MM.1S (cell line): ENCODE data around the gene FMNL1.

Experiments used
- DNase-seq: peaks from one replicate; pipeline ENCODE4 v3.0.0-alpha.2; 2015
- H2AFZ ChIP-seq: fragments of 300-600 bp; sonication (generic); 2 replicates; pipeline ENCODE4 v1.6.0; 2016; ENCODE audit warnings: antibody characterized with exemption, low read length
- H3F3A ChIP-seq: fragments of 300-600 bp; sonication (generic); 2 replicates; pipeline ENCODE4 v1.6.1; 2016; ENCODE audit warnings: mild to moderate bottlenecking, antibody characterized with exemption, low read length, moderate library complexity, mixed read lengths; ENCODE audit not compliant: insufficient read depth
- H3K27ac ChIP-seq: fragments of 300-600 bp; sonication (generic); 2 replicates; pipeline ENCODE4 v1.5.1; 2016; ENCODE audit warnings: mild to moderate bottlenecking, low read length
- H3K27me3 ChIP-seq: fragments of 300-600 bp; sonication (generic); replicated peaks from 2 replicates; pipeline ENCODE4 v1.6.0; 2016; ENCODE audit warnings: low read length; ENCODE audit not compliant: insufficient read depth
- H3K36me3 ChIP-seq: fragments of 300-600 bp; sonication (generic); replicated peaks from 2 replicates; pipeline ENCODE4 v1.6.1; 2016; ENCODE audit warnings: mild to moderate bottlenecking, low read length, mixed read lengths; ENCODE audit not compliant: insufficient read depth
- H3K4me1 ChIP-seq: fragments of 300-600 bp; sonication (generic); 2 replicates; pipeline ENCODE4 v1.6.1; 2016; ENCODE audit warnings: low read length, mixed read lengths
- H3K4me2 ChIP-seq: fragments of 300-600 bp; sonication (generic); 2 replicates; pipeline ENCODE4 v1.6.0; 2016; ENCODE audit warnings: low read depth, low read length
- H3K4me3 ChIP-seq: fragments of 300-600 bp; sonication (generic); 2 replicates; pipeline ENCODE4 v1.5.1; 2016; ENCODE audit warnings: low read length, mixed read lengths
- H3K79me2 ChIP-seq: fragments of 300-600 bp; sonication (generic); 2 replicates; pipeline ENCODE4 v1.6.1; 2016; ENCODE audit warnings: mixed run types, low read length, mixed read lengths
- H3K9ac ChIP-seq: fragments of 300-600 bp; sonication (generic); 2 replicates; pipeline ENCODE4 v1.6.1; 2016; ENCODE audit warnings: low read length, mixed read lengths
- H3K9me2 ChIP-seq: fragments of 300-600 bp; sonication (generic); replicated peaks from 2 replicates; pipeline ENCODE4 v1.6.1; 2016; ENCODE audit warnings: mild to moderate bottlenecking, low read length, mixed read lengths; ENCODE audit not compliant: insufficient read depth
- H3K9me3 ChIP-seq: fragments of 300-600 bp; sonication (generic); replicated peaks from 2 replicates; pipeline ENCODE4 v1.6.1; 2016; ENCODE audit warnings: mild to moderate bottlenecking, low read length, mixed read lengths; ENCODE audit not compliant: insufficient read depth
- H4K20me1 ChIP-seq: fragments of 300-600 bp; sonication (generic); 2 replicates; pipeline ENCODE4 v1.6.1; 2016; ENCODE audit warnings: mild to moderate bottlenecking, low read length, moderate library complexity, mixed read lengths; ENCODE audit not compliant: insufficient read depth
- CTCF ChIP-seq: fragments of 300-600 bp; sonication (generic); IDR thresholded peaks from 2 replicates; pipeline ENCODE4 v1.5.1; 2016; ENCODE audit warnings: antibody characterized with exemption, low read length, mixed read lengths
- EZH2 ChIP-seq: fragments of 300-600 bp; sonication (generic); optimal IDR thresholded peaks from 2 replicates; pipeline ENCODE3; 2017; ENCODE audit warnings: low read depth, mild to moderate bottlenecking, antibody characterized with exemption, low read length, mixed read lengths
- EZH2phosphoT487 ChIP-seq: fragments of 300-600 bp; sonication (generic); IDR thresholded peaks from 2 replicates; pipeline ENCODE4 v1.6.1; 2018; ENCODE audit warnings: antibody characterized with exemption, low read length

FMNL1 gene

DNA sequence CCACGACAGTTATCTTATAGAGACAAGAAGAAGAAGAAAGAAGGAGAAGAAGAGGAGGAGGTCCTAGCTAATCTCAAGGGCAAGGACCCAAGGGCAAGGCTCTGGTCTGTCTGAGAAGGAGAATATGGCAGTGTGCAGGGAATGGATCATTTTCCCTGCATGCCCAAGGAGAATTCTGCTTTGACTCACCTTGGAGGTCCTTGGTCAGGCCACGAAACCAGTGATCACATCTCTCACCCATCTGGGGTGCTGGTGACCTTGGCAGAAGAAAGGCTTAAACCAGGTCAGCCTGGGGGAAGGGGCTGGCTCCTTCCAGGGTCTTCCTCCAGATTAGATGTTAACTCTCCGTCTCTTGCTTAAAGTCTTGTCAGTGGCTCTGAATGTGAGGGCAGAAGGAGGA lies 1.6 kb upstream of the FMNL1 start:
- Histone ChIP-seq H3F3A (peaks cover 45% of the 10 kb centered on the region), H3K9ac (no peak overlapping the region), H3K4me1 (peaks cover 20% of the 10 kb centered on the region), H3K27ac (no peak overlapping the region), H3K9me3 (no peaks in the 10 kb centered on the region), H3K4me3 (no peak overlapping the region), H3K9me2 (no peaks in the 10 kb centered on the region), H4K20me1 (no peaks in the 10 kb centered on the region), H3K79me2 (peaks cover 46% of the 10 kb centered on the region), H3K27me3 (no peaks in the 10 kb centered on the region), H3K36me3 (no peaks in the 10 kb centered on the region), H3K4me2 (no peak overlapping the region), H2AFZ (no peak overlapping the region)
- no peak for DNase-seq
- TF ChIP-seq EZH2phosphoT487 (no peak), EZH2 (no peak), CTCF (no peak)

GRCh38 chr17:45222014-45222288 lies 266 bp downstream of the FMNL1 start:
- H3K27me3 ChIP-seq = no peaks in the 10 kb centered on the region
- H3K4me2 ChIP-seq = no peak overlapping the region
- no peaks in the 10 kb centered on the region for H4K20me1 ChIP-seq
- no peaks in the 10 kb centered on the region for H3K9me3 ChIP-seq
- H3K79me2 ChIP-seq = peaks cover 64% of the 10 kb centered on the region
- no peaks in the 10 kb centered on the region for H3K9me2 ChIP-seq
- H3K9ac ChIP-seq = peak overlapping the region; percentile 98; the same call in 1 of the 2 replicates
- H3K4me3 ChIP-seq = peak overlapping the region; percentile 92; the same call in 1 of the 2 replicates
- no peak overlapping the region for H2AFZ ChIP-seq
- peaks cover 64% of the 10 kb centered on the region for H3F3A ChIP-seq
- DNase-seq = no peak
- H3K36me3 ChIP-seq = no peaks in the 10 kb centered on the region
- no peak for TF ChIP-seq EZH2
- TF ChIP-seq CTCF = no peak
- no peak for TF ChIP-seq EZH2phosphoT487
- peaks cover 36% of the 10 kb centered on the region for H3K4me1 ChIP-seq
- peak overlapping the region; percentile 99; the same call in 1 of the 2 replicates for H3K27ac ChIP-seq

GRCh38 chr17:45222289-45222995 lies 757 bp downstream of the FMNL1 start:
- no peak overlapping the region for H2AFZ ChIP-seq
- H3K9me3 ChIP-seq = no peaks in the 10 kb centered on the region
- DNase-seq = peak; percentile 53
- peaks cover 68% of the 10 kb centered on the region for H3F3A ChIP-seq
- peak overlapping the region; percentile 99 for H3K27ac ChIP-seq
- H3K36me3 ChIP-seq = no peaks in the 10 kb centered on the region
- H3K79me2 ChIP-seq = peaks cover 69% of the 10 kb centered on the region
- H3K9ac ChIP-seq = peak overlapping the region; percentile 98
- no peaks in the 10 kb centered on the region for H3K27me3 ChIP-seq
- H3K4me1 ChIP-seq = peaks cover 39% of the 10 kb centered on the region
- H4K20me1 ChIP-seq = no peaks in the 10 kb centered on the region
- TF ChIP-seq EZH2 = no peak
- TF ChIP-seq EZH2phosphoT487 = no peak
- TF ChIP-seq CTCF = no peak
- peak overlapping the region; percentile 90 for H3K4me2 ChIP-seq
- no peaks in the 10 kb centered on the region for H3K9me2 ChIP-seq
- peak overlapping the region; percentile 98 for H3K4me3 ChIP-seq
